K562 (cell line): ENCODE data around the gene HES4. TPM values are rescaled to one million over a fixed set of nuclear protein-coding genes. Genes with fewer than 3 reads are reported as not detected.

Source experiments
- CBX2 ChIP-seq: fragments of 200-600 bp; sonication (generic); IDR thresholded peaks from one replicate; pipeline ENCODE4 v1.6.1; 2012; ENCODE audit warnings: mild to moderate bottlenecking, low read length, inconsistent platforms; ENCODE audit not compliant: insufficient read depth, poor library complexity, severe bottlenecking
- DLX4 ChIP-seq: fragments of 250-450 bp; sonication (Bioruptor Pico); IDR thresholded peaks from 2 replicates; pipeline ENCODE4 v1.6.1; 2021; ENCODE audit warnings: mild to moderate bottlenecking
- ELK3 ChIP-seq: fragments of 450-650 bp; formaldehyde crosslinking; IDR thresholded peaks from 2 replicates; pipeline ENCODE4 v1.4.0; 2020; ENCODE audit warnings: mild to moderate bottlenecking
- ESRRA ChIP-seq: fragments of 450-650 bp; IDR thresholded peaks from 2 replicates; pipeline ENCODE4 v1.6.1; 2014; ENCODE audit warnings: low read depth, mild to moderate bottlenecking, moderate library complexity, borderline replicate concordance
- JUNB ChIP-seq: fragments of 450-650 bp; formaldehyde crosslinking; conservative IDR thresholded peaks from 2 replicates; pipeline ENCODE4 v1.4.0; 2020; ENCODE audit warnings: mild to moderate bottlenecking
- POLR2AphosphoS2 ChIP-seq: IDR thresholded peaks from 2 replicates; pipeline ENCODE4 v1.6.1; 2012; ENCODE audit warnings: low read length, improper control_type of control experiment
- REST ChIP-seq, 2 experiments: fragments of 450-650 bp; formaldehyde crosslinking in 1 of 2; IDR thresholded peaks; 2 replicates each; pipeline versions ENCODE4 v1.4.0 to v1.6.1; 2014 to 2020; ENCODE audit warnings: mild to moderate bottlenecking in 2 of 2, borderline replicate concordance in 1 of 2, low read depth in 1 of 2
- SREBF2 ChIP-seq: sonication (generic); formaldehyde crosslinking; IDR thresholded peaks from 2 replicates; pipeline ENCODE4 v1.4.0; 2020; ENCODE audit warnings: mild to moderate bottlenecking, missing genetic modification reagents
- STAT6 ChIP-seq: sonication (generic); formaldehyde crosslinking; IDR thresholded peaks from 2 replicates; pipeline ENCODE4 v1.8.1; 2023; ENCODE audit warnings: mild to moderate bottlenecking, missing genetic modification reagents
- TAF1 ChIP-seq: IDR thresholded peaks from 2 replicates; pipeline ENCODE4 v1.6.1; 2011; ENCODE audit warnings: mild to moderate bottlenecking, low read length, moderate library complexity; ENCODE audit not compliant: insufficient read depth, control insufficient read depth, severe bottlenecking; ENCODE audit errors: extremely low read depth
- ZNF253 ChIP-seq: fragments of 250-450 bp; sonication (Bioruptor Pico); conservative IDR thresholded peaks from 2 replicates; pipeline ENCODE4 v1.6.1; 2021; ENCODE audit warnings: mild to moderate bottlenecking
- ZNF561 ChIP-seq: fragments of 450-650 bp; formaldehyde crosslinking; conservative IDR thresholded peaks from 2 replicates; pipeline ENCODE4 v1.4.0; 2020; ENCODE audit warnings: mild to moderate bottlenecking, moderate library complexity
- polyA plus RNA-seq, 8 experiments: library from polyadenylated mRNA; depleted of rRNA in 4 of 8; stranded (reverse) in 5 of 8; unstranded in 3 of 8; fragments of >200 nt; fragmentation: Nextera tagmentation in 2 of 8; fragmentation: Illumina TruSeq in 1 of 8; extraction: Ambion mirVana in 2 of 8; extraction: Trizol in 1 of 8; gene quantifications; 2 replicates each; pipeline versions ENCODE4 v1.2.1 to v1.2.3, GENCODE V29; 2011 to 2014; ENCODE audit warnings: inconsistent platforms in 1 of 8, missing spikeins in 1 of 8
- total RNA-seq, 7 experiments: library from RNA; depleted of rRNA in 6 of 7; stranded (reverse); fragments of >200 nt in 6 of 7; fragmentation: Illumina TruSeq in 2 of 7; extraction: Trizol in 2 of 7; gene quantifications; 2 replicates each; pipeline versions ENCODE4 v1.2.1 to v1.2.3, GENCODE V29; 2011 to 2021; ENCODE audit warnings: low replicate concordance in 1 of 7

HES4 gene
- total and polyA plus RNA-seq, 9 of the 15 experiments (the other 6 are each of a cell fraction or from before 2014, with no cell fraction given): 0.21 to 43.7 (median 5.3) TPM; not detected in 2

GRCh38 chr1:998995-999724 is 737 bp downstream of the HES4 start (continued):
- TF ChIP-seq ELK3 (CRISPR knock-in tag) (no peak), STAT6 (no peak), TAF1 (peak; percentile 24), ESRRA (no peak), POLR2AphosphoS2 (no peak), SREBF2 (CRISPR knock-in tag) (no peak), JUNB (CRISPR knock-in tag) (no peak), REST (IDR thresholded peaks at IDR 0.05; ENCODE audit: borderline replicate concordance) (0 out of 2 replicates have a peak, but pooled peaks have one; percentile 22), REST (CRISPR knock-in tag; IDR thresholded peaks at IDR 0.05; ENCODE audit: low read depth) (peak; percentile 21; the same call in 1 of the 2 replicates), ZNF561 (CRISPR knock-in tag) (no peak), CBX2 (no peak), ZNF253 (CRISPR knock-in tag) (no peak), DLX4 (no peak)
